GM20431 (cell line): ENCODE results near the gene SLIT3.
"Not testable (repeated sequence)": the region's sequence is repeated elsewhere in the genome, so short reads cannot be mapped to it uniquely, and the experiment has no call there.

Experiments
- in situ Hi-C: fragments of 300-500 bp; cut with MseI, MboI; formaldehyde crosslinking; loops from one replicate; pipeline ENCODE4 v1.15.0; 2020; ENCODE audit warnings: low sequenced_read_pairs; ENCODE audit not compliant: unreplicated experiment

Gene SLIT3

DNA sequence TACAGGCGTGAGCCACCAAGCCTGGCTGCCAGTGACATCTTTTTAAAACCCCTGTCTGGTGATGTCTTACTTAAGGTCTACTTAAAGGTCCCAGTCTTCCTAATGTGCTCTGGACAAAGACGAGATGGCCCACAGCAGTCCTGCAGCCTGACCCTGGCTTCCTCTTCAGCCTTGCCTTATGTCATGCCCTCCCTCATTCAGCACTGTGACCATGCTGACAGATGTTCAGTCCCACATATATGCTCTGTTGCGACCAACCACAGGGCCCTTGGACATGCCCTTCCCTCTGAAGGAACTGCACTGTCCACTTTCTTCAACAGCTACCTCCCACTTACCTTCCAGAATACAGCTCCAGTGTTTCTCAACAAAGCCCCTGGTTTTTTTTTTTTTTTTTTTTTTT lies 548.9 kb downstream of the SLIT3 start:
- in situ Hi-C loops = no loop called here

DNA sequence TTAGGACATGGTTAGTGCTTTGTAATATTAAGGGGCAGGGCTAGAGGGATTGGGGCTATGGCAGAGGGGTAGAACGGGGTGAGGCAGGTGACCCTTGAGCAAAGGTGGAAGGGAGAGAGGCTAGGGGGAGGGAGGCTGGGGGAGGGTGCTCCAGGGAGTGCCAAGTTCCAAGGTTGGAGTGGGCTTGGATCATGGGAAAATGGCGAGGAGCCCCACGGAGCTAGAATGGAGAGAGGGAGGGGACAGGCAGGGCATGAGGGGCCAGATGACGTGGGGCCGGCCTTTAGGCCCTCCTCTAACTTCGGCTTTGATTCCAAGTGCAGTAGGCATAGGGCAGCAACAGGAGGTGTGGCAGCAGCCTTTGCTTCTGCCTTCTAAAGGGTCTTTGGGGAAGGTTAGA lies 550.0 kb downstream of the SLIT3 start:
- in situ Hi-C loops = no loop called here

DNA sequence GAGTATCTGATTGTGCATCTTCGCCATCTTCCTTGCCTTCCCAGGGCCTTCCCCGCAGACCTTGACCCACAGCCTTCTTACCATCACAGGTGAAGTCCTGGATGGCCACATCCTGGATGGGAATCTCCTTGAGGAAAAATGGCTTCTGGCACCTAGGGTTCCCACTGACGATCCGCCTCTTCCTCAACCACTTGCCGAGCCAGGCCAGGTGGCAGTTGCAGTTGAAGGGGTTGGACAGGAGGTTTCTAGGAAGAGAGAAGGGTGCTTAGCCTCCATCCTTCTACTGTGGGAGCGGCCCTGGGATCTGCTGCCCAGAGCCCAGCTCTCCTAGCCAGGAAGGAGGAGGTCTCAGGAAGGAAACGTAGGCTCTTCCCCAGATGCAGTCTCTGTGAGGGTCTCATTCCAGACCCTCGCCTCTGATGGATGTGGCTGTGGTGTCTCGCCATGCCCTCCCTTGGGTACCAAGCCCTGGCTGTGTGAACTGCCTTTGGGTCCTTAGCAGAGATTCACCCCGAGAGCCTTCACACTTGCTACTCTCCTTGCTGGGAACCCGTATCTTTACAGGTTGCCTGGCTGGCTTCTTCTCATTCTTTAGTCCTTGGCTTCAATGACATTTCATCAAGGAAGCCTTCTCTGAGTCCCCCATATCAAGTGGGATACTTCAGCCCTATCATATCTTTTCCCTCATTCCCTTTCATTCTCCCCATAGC lies 551.4 kb downstream of the SLIT3 start:
- in situ Hi-C loops = no loop called here

DNA sequence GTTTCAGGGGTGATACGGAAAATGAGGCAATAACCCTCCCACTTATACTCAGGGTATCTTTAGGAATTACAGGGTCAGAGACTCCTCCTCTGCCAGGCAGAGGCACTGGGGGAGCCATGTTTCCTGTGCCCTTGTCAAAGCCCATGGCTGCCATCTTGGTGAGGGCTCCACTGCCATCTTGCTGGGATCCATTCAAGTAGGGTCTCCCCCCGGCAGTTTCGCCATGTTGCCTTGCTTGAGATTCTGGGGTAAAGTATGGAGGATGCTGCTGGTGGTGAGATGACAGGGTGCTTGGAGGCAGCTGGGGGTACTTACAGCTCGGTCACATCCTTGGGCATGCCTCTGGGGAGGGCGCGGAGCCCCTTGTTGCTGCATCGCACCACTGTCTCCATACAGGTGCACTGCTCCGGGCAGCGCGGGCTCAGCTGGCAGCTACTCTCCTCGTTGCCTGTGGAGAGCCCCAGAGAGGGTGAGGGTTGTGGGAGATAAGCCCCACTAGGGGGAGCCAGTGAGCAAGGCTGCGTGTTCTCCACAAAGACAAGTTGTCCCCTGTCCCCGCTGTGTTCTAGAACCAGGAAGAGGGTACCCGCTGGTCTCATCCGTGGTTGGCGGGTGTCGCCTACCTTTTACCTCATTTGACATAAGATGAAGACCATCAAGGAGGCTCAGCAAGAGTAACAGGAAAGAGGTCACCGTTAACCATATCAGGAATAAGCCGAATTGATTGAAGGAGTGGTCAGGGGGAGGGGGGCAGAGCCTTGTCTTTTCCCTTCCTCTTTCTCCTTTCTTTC lies 552.8 kb downstream of the SLIT3 start:
- in situ Hi-C loops = no loop called here

DNA sequence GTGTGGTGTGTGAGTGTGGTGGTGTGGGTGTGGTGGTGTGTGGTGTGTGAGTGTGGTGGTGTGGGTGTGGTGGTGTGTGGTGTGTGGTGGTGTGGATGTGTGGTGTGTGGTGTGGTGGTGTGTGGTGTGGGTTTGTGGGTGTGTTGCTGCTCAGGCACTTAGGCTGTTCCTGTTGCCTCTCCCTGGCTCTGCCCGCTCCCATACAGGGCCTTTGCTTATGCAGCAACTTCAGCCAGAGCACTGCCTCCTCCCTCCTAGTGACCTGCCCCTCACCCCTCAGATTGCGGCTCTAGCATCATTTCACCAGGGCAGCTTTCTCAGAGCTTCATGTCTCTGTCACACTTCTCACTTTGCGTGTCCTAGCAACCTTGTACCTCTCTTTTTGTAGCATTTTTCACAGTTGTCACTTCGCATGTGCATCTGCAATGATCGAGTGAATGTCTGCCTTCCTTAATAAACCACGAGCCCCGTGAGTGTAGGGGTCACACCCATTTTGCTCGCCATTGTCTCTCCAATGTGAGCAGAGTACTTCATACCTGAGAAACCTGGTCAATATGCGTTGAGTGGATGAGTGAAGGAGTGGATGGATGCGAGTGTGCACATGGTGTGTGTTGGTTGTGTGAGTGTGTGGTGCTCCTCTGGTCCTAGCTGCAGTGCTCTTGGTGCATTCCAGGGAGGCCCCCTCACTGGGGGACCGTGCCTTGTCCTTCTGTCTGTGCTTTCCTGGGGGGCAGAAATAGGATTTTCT lies 553.9 kb downstream of the SLIT3 start:
- in situ Hi-C loops = no loop called here

DNA sequence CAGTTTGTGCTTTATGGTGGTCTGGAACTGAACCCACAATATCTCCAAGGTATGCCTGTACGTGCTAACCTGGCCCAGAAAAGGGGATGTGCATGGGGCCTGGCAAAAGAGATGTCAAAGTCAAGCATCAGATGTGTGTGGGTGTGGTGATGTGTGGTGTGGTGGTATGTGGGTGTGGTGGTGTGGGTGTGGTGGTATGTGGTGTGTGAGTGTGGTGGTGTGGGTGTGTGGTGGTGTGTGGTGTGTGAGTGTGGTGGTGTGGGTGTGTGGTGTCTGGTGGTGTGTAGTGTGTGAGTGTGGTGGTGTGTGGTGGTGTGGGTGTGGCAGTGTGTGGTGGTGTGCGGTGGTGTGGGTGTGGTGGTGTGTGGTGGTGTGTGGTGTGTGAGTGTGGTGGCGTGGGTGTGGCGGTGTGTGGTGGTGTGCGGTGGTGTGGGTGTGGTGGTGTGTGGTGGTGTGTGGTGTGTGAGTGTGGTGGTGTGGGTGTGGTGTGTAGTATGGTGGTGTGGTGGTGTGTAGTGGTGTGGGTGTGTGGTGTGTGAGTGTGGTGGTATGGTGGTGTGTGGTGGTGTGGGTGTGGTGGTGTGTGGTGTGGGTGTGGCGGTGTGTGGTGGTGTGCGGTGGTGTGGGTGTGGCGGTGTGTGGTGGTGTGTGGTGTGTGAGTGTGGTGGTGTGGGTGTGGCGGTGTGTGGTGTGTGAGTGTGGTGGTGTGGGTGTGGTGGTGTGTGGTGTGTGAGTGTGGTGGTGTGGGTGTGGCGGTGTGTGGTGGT lies 554.6 kb downstream of the SLIT3 start:
- in situ Hi-C loops = not testable (repeated sequence)

DNA sequence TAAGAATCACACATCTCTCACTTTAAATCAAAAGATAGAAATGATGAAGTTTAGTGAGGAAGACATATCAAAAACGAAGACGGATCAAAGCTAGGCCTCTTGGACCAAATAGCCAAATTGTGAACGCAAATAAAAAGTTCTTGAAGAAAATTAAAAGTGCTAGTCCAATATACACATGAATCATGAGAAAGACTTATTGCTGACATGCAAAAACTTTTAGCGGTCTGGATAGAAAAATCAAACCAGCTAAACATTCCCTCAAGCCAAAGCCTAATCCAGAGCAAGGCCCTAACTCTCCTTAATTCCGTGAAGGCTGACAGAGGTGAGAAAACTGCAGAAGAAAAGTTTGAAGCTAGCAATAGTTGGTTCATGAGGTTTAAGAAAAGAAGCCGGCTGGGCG lies 557.3 kb downstream of the SLIT3 start:
- in situ Hi-C loops = no loop called here

DNA sequence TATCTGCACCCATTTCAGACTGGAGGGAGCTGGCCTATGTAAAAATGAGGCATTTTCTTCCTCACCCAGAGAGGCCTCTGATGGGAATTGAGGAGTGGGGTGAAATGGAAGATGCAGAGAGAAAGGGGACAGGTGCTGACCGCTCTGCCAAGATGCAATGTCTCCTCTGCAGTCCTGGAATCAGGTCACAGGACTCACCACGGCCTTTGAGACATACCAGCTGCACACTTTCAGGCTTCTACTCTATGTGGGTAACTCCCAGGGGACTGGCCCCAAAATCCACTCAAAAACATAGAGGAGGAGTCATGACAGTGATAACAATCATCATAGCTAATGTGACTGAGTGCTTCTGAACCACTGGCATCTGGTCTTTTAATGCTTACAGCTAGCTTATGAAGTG lies 558.6 kb downstream of the SLIT3 start:
- in situ Hi-C loops = not testable (repeated sequence)

DNA sequence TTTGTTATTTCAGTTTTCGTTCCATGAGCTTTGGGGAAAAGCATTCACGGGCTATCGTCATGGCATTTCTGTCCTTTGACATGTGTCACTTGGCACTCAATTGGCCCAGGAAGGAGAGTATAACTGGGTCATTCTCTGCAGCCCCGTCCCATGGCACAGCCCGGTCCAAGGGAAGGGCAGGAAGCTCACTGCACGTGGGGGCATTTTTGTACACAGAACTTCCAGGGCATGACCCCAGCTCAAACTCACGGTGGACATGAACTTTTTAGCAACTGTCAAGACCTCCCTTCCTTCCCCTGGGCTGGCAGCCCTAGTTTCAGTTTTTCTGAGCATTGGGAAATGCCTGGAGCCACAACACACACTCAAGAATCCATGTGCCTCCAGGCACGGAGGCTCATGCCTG lies 560.1 kb downstream of the SLIT3 start:
- in situ Hi-C loops = no loop called here

DNA sequence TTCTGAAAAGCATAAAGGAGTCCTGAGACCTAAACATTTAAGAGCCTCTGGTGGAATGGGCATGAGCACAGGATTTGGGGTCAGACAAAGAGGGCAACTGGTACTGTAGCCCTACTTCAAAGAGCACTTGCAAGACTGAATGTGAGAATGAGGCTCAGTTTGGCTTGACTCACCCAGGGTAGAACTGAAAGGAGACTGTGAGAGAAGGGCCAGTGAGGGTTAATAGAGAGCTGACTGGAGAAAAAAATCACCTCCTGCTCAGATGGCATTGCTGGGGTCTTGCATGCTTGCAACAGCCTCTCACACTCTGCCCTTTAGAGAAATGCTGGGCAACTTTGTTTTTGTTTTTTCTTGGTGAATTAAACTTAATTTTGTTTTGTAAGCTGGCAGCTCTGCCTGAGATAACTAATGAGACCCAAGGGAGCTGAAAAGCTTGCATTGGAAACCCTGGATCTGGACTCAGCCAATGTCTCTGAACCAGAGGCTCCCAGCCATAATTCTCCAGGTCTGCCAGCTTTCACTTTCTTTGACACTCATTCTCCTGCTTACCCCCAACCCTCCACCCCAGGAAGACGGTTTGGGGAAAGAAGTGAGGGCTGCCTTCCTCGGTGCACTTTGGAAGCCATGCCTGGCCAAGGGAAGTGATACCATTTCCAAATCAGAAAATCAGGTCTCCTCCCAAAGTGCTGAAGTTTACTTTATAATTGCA lies 560.7 kb downstream of the SLIT3 start:
- in situ Hi-C loops = no loop called here

DNA sequence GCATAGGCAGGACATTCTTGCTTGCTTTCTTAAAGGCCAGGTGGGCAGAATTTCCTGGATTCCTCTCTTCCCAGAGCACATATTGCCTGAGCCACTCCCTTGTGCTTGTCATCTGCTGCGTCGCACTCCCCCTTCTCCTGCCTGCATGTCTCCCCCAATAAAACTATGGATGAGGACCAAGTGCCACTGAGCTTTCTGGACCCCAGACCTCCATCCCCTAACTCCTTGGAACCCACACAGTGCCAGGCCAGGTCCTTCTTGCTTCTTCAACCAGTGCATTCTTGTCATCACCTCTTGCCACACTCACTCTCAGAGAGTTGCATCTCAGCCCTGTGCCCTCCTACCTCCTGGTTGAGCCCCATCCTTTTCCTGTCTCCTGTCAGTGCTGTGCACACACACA lies 563.9 kb downstream of the SLIT3 start:
- in situ Hi-C loops = no loop called here

DNA sequence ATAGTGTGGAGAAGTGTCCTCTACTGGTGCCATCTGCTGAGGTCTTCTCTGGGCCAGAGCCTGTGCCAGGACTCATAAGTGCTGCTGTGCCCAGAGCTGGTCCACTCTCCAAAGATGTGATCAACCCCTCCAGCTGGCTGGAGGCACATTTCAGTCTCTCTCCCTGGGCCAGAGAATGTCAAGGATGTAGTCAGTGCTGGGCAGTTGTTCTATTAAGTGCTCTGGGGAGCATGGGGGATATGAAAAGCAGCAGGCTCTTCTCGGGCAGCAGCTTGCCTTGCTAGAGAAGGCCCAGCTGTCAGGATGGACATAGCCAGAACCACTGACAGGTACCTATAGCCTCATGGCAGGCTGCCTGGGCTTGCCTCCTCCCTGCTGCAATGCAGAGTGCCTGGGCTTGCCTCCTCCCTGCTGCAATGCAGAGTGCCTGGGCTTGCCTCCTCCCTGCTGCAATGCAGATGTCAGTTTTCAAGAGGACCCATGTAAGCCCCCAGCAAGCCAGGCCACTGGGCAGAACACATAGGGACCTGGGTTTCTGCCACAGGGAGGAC lies 564.6 kb downstream of the SLIT3 start:
- in situ Hi-C loops = no loop called here

DNA sequence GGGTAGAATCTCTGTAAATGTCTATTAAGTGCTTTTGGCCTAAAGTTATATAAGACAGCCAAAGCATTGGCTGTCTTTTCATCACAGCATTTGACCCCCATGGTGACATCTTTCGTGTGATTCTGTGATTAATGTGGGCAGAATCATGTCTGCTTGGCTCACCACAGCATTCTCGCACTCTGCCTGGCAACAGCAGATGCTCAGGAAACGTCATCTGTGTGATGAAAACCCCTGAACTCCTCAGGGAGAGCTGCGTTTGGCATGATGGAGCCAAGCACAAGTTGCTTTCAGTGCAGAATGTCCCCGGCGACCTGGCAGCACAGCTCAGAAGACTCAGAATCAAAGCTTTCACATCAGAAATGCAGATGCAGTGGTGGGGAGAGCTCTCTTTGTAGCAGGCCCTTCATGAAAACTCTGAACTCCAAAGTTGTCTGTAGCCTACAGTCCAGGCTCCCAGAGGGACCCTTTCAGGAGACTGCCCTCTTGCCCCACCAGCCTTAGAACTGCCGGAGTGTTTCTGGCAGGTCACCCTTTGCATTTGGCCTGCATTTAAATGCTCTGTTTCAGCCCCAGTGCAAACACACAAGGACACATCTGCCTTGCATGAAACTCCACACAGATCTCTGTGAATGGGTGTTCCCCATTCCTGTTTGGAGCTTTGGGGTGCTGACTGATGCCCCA lies 566.2 kb downstream of the SLIT3 start:
- in situ Hi-C loops = no loop called here

DNA sequence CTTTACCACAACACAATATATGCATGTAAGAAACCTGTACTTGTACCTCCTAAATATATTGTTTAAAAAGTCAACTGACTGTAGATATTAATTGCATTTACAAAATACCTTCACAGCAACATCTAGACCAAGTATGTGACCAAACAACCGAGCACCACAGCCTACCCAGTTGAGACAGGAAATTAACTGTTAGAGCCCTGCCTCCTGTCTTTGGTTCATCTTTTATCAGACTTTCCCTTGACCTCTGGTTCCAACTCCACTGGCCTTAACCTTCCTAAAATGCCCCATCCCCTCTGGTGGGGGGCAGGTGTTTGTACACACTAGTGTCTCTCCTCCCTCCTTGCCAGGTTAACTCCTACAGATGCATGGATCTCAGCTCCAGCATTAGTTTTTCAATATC lies 566.8 kb downstream of the SLIT3 start:
- in situ Hi-C loops = no loop called here

DNA sequence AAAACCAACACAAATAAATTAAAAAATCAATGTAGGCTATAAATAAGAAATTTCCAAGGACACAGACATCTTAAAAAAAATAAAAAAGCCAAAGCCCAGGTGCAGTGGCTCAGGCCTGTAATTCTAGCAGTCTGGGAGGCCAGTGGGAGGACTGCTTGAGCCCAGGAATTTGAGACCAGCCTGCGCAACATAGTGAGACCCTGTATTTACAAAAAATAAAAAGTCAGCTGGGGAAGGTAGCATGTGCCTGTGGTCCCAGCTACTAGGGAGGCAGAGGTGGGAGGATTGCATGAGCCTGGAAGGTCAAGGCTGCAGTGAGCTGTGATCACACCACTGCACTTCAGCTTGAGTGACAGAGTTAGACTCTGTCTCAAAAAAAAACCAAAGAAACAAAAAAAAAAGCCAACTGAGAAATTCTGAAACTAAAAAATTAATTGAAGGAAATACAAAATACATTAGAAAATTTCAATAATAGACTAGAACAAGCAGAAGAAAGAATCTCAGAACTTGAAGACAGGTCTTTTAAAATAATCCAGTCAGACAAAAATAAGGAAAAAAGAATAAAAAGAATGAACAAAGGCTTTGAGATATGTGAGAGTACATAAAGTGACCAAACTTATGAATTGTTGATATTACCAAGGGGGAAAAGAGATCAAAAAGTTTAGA lies 572.3 kb downstream of the SLIT3 start:
- in situ Hi-C loops = no loop called here

DNA sequence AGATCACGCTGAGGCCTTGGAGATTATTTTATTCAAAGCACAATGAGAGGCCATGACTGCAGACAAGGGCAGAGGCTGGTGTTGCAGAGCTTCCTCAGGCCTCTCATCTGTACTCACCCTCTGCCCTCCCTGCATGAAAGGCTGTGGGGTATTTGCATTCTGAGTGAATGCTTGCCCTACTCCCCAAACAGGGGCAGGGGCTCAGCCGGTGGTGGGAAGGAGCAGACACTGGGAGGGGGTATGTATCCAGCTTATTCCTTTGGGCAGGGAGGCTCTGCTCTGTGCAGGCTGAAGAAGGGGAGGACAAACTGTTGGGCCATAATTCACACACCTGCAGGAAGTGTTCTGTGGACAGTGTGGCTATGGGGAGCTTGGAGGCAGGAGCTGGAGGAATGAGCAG lies 573.4 kb downstream of the SLIT3 start:
- in situ Hi-C loops = no loop called here

DNA sequence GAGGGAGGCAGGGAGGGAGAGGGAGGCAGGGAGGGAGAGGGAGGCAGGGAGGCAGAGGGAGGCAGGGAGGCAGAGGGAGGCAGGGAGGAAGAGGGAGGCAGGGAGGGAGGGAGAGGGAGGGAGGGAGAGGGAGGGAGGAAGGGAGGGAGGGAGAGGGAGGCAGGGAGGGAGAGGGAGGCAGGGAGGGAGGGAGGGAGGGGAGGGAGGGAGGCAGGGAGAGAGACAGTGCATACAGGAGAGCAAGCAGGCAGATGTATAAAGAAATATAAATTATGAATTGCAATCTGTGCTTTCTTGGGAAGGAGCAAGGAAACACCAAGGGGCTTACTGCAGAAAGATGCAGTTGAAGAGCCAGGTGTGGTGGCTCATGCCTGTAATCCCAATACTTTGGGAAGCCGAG lies 574.6 kb downstream of the SLIT3 start:
- in situ Hi-C loops = no loop called here

DNA sequence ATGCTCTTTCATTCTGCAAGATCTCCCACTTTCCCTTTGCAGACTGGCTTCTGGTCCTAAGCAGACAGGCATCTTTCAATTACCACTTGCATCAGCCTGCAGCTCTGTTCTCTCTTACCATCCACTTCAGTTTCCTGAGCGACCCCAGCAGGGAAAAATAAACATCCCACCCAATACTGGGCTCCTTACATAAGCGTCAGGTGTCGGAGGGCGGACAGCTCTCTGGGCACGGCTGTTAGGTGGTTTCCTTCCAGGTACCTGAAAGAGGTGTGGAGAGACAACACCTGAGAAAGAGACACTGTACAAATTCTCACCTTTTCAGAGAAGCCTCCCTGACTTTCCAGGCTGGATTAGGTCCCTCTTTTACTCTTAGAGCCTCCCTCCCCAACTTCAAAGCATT lies 576.7 kb downstream of the SLIT3 start:
- in situ Hi-C loops = no loop called here
